Small intestine (tissue), 7 donors: ENCODE data around the gene TBKBP1. TPM values are rescaled to one million over a fixed set of nuclear protein-coding genes. Genes with fewer than 3 reads are reported as not detected.

Experiments used
- DNase-seq, 2 donors: peaks; one replicate each; pipeline versions ENCODE4 v3.0.0 to v3.0.0-alpha.2; 2013
- FAIRE-seq: peaks from 2 replicates; lab custom pipeline; 2012; peaks lifted over from hg19 to GRCh38; lab: Jason Lieb, UNC
- H3K27ac ChIP-seq, 3 donors: one replicate each; pipeline ENCODE4 v1.5.1; 2013; ENCODE audit warnings: low read length in 2 of 3, mild to moderate bottlenecking in 2 of 3, control low read depth in 1 of 3, inconsistent platforms in 1 of 3, low read depth in 1 of 3, moderate library complexity in 1 of 3
- H3K27me3 ChIP-seq, 3 donors: one replicate each; pipeline ENCODE4 v1.6.1; 2013; ENCODE audit warnings: low read length in 3 of 3, inconsistent platforms in 1 of 3; ENCODE audit not compliant: control insufficient read depth in 3 of 3, insufficient read depth in 3 of 3
- H3K36me3 ChIP-seq, 3 donors: one replicate each; pipeline ENCODE4 v1.6.1; 2013; ENCODE audit warnings: low read length in 3 of 3, inconsistent platforms in 1 of 3, low read depth in 1 of 3, mild to moderate bottlenecking in 1 of 3, moderate library complexity in 1 of 3; ENCODE audit not compliant: control insufficient read depth in 3 of 3, insufficient read depth in 2 of 3
- H3K4me1 ChIP-seq, 3 donors: one replicate each; pipeline ENCODE4 v1.6.1; 2013; ENCODE audit warnings: low read length in 2 of 3, inconsistent platforms in 1 of 3, low read depth in 1 of 3, mild to moderate bottlenecking in 1 of 3, moderate library complexity in 1 of 3; ENCODE audit not compliant: control insufficient read depth in 3 of 3, insufficient read depth in 2 of 3
- H3K4me3 ChIP-seq, 3 donors: one replicate each; pipeline ENCODE4 v1.5.1; 2013; ENCODE audit warnings: low read length in 3 of 3, control low read depth in 1 of 3, inconsistent platforms in 1 of 3, low read depth in 1 of 3, mild to moderate bottlenecking in 1 of 3, moderate library complexity in 1 of 3
- H3K9me3 ChIP-seq, 2 donors: one replicate each; pipeline ENCODE4 v1.6.1; 2013; ENCODE audit warnings: low read depth in 1 of 2, low read length in 1 of 2; ENCODE audit not compliant: control insufficient read depth in 2 of 2, insufficient read depth in 1 of 2
- WGBS, 3 donors: extraction: QIAGEN DNeasy Blood & Tissue Kit; methylation state at CpG; one replicate each; pipeline ENCODE4 v1.1.7; 2013; 5-methylcytosine and 5-hydroxymethylcytosine counted together
- polyA plus RNA-seq, 4 donors: library from polyadenylated mRNA; stranded (reverse) in 3 of 4; unstranded in 1 of 4; fragments of 200-250 nt in 3 of 4; fragments of 120-200 nt in 1 of 4; gene quantifications; one replicate each; pipeline versions ENCODE4 v1.2.1 to v1.2.3, GENCODE V29; 2013
- donor health status: healthy with polysubstance abuse.
- donor health status: control.
- donor health status: control.
- donor health status: Bipolar disorder and iron deficiency.
- donor health status: healthy.

Gene TBKBP1
- polyA plus RNA-seq, 4 donors: 0.22 to 7.5 (median 4.5) TPM

DNA sequence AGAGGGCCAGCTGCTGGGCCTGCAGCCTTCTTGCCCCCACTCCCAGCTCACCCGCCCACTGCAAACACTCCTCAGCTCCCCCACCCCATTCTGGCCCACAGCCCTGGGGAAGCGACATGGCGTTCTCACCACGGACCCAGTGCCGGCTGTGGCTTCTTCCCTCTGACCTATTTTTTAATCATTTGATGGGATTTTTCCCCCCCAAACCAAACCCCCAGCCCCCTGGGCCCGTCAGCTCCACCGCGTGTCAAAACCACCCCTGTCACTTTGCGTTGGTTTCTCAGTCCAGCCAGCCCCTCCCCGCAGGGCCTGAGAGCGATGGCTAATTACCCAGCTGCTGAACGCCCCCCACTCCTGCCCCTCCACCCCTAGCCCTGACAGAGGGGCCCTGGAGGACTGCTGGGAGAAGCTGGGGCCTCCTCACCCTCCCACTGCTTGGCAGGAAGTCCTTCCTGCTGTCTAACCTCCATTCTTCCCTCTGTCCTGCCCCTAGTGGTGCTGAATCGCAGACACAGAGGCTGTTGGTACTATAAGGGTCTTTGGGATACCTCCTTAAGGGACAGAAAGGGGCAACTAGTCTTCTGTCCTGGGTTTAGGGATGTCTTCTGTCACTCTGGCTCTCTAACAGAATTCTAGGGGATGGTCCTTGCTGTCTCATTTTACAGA lies 31.6 kb downstream of the TBKBP1 start:
- Histone ChIP-seq H3K4me1 (no peaks in the 10 kb centered on the region), H3K36me3 (no peaks in the 10 kb centered on the region), H3K4me3 (no peak overlapping the region), H3K9me3 (peaks cover 0 to 7% of the 10 kb centered on the region in 2 donors), H3K27me3 (peaks cover 0 to 64% (median 8%) of the 10 kb centered on the region in 3 donors), H3K27ac (no peak overlapping the region)
- DNase-seq (no peak), FAIRE-seq (no peak)
- 51 to 61% (median 57%) methylated on average over 13 of the region's 13 CpGs for WGBS, 3 donors

DNA sequence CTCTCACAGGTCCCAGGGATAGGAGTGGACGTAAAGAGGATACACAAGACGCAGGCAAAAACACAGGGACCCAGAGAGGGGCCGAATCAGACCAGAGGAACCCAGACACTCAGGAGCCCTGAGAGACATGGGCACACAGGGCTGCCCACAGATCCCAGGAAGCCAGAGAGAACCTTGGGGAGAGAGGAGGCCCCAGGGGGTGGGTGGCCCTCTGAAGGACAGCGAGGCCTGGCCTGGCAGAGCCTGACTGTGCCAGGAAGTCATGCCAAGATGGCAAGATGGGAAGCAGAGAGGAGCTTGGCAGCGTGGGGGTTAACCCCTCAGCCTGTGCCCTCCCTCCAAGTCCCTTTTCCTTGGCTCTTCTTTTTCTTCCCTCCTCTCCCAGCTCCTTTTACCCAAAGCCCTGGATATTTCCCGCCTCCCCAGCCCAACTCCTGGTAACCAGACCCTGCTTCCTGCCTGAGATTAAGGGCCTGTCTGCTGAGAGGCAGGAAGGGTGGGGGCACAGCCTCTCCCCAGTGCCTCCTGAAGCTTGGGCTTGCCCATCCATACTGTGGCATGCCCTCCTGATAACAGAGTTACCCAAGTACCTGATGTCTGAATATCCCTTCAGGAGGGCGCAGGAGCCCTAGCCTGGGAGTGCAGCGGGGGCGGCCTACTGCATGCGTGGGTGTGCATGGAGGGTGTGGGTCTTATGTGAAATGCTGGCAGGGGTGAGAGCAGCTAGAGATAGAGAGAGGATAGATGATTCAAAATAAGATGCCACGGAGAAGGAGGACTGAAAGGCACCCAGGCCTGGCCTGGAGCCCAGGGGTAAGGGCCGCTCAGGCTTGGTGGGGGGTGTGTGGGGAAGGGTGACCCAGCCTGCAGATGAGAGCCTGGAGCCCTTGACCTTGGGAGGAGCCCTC lies 33.1 kb downstream of the TBKBP1 start:
- Histone ChIP-seq H3K4me3 (no peak overlapping the region), H3K27me3 (peaks cover 0 to 60% (median 0%) of the 10 kb centered on the region in 3 donors), H3K27ac (no peak overlapping the region), H3K36me3 (no peaks in the 10 kb centered on the region), H3K9me3 (no peaks in the 10 kb centered on the region), H3K4me1 (no peaks in the 10 kb centered on the region)
- no peak for FAIRE-seq
- WGBS, 3 donors: 87 to 89% (median 89%) methylated on average over 12 of the region's 12 CpGs
- DNase-seq: no peak

DNA sequence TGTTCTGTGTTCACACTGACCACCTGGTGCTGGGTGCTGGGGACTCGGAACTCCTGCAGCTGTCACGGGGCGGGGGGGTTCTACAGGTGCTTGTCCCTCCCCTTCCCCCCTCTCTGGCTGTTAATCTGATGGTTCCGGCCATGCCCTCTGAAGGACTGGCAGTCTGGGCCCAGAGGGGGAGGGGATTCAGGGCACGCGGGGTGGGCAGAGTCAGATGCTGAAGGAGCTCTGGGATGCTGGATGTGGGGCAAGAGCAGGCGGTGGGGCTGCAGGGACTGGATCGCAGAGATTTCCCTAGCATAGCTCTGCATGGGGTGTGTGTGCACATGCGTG lies 33.7 kb downstream of the TBKBP1 start:
- Histone ChIP-seq H3K27ac (no peak overlapping the region), H3K27me3 (peaks cover 0 to 60% (median 3%) of the 10 kb centered on the region in 3 donors), H3K4me1 (peaks cover 0 to 1% (median 0%) of the 10 kb centered on the region in 3 donors), H3K4me3 (no peak overlapping the region), H3K9me3 (no peaks in the 10 kb centered on the region), H3K36me3 (no peaks in the 10 kb centered on the region)
- no peak for DNase-seq
- WGBS, 3 donors: 81 to 88% (median 84%) methylated on average over 8 to 9 of the region's 9 CpGs
- FAIRE-seq: no peak

DNA sequence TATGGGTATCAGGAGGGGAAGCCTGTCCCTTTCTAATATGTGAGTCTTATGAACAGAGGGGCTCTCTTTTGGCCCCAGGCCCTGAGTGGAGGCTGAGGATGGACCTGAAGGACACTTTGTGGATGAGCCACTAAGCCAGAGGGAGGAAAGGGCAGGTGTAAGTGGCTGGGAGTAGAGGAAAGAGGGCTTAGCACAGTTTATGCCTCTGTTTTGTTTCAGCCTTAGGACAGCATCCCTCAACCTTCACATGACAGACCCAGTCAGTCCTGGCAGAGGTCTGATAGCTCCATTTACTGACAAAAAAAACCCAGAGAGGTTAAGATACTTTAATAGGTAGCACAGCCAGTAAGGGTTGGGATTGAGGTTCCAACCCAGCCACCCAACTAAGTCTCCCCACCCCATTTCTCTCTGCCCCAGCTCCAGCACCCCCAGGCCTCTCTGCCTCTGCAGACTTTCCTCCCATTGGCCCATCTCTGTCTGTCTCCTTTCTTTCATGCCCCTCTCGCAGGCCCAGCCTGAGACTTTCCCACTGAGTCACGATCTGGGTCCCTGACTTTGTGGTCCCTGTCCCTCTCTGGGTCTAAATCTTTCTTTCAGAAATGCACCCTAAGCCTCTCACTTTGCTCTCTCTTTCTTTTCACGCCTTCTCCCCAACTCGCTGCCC lies 34.4 kb downstream of the TBKBP1 start:
- Histone ChIP-seq H3K27me3 (peaks cover 2 to 60% (median 3%) of the 10 kb centered on the region in 3 donors), H3K4me3 (no peak overlapping the region), H3K9me3 (no peaks in the 10 kb centered on the region), H3K36me3 (no peaks in the 10 kb centered on the region), H3K27ac (no peak overlapping the region), H3K4me1 (peaks cover 0 to 4% (median 0%) of the 10 kb centered on the region in 3 donors)
- FAIRE-seq (no peak), DNase-seq (no peak)
- 76 to 83% (median 79%) methylated on average over 4 of the region's 4 CpGs for WGBS, 3 donors

GRCh38 chr17:47729476-47729875 lies 35.5 kb downstream of the TBKBP1 start:
- Histone ChIP-seq H3K4me3 (no peak overlapping the region), H3K9me3 (peaks cover 0 to 2% of the 10 kb centered on the region in 2 donors), H3K27ac (no peak overlapping the region), H3K27me3 (peaks cover 3 to 59% (median 4%) of the 10 kb centered on the region in 3 donors), H3K36me3 (no peaks in the 10 kb centered on the region), H3K4me1 (peaks cover 0 to 4% (median 0%) of the 10 kb centered on the region in 3 donors)
- 60 to 65% (median 64%) methylated on average over 8 of the region's 8 CpGs for WGBS, 3 donors
- no peak for FAIRE-seq
- DNase-seq: no peak

DNA sequence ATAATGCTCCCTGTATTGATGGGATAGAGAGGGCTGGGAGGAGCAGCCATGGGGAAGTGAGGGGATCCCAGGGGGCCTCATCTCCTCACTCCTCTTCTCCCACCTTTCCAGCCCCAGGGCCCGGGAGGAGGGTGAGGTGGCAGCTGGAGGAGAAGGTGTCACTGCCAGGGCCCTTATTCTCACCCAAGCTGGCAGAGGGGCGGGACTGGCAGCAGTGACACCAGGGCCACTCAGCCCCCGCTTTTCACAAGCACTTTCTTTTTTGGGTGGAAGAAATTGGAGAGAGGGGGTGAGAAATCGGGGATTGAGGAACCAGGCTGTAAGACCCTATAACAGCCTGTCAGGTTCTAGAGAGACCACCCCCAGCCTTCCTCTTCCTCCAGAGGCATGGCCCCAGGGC lies 36.7 kb downstream of the TBKBP1 start:
- Histone ChIP-seq H3K27me3 (peaks cover 4 to 64% (median 5%) of the 10 kb centered on the region in 3 donors), H3K9me3 (peaks cover 0 to 2% of the 10 kb centered on the region in 2 donors), H3K4me3 (no peak overlapping the region), H3K27ac (no peak overlapping the region), H3K36me3 (no peaks in the 10 kb centered on the region), H3K4me1 (peaks cover 0 to 4% (median 0%) of the 10 kb centered on the region in 3 donors)
- WGBS, 3 donors: 76 to 93% (median 78%) methylated on average over 4 of the region's 4 CpGs
- FAIRE-seq (no peak), DNase-seq (no peak)

DNA sequence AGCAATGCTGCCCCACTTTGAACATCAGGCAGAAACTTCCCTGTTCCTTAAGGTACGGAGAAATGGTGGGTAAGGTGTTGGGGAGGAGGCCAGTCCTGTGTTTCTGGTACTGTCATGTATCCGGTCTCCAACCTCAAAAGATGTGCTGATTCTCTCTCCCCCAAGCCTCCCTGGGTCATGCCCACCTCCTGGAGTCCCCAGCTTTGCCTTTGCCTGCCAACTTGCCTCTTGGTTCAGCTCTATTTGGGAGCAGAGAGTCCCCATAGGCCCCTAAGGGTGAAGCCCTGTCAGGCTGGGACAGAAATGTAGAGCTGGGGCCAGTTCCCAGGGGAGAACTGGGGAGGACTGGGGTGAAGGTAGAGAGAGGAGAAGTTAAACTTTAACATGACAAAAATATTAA lies 37.4 kb downstream of the TBKBP1 start:
- 74 to 83% (median 80%) methylated on average over 2 of the region's 2 CpGs for WGBS, 3 donors
- no peak for FAIRE-seq

GRCh38 chr17:47732399-47733046 lies 38.6 kb downstream of the TBKBP1 start:
- Histone ChIP-seq H3K4me3 (no peak overlapping the region), H3K36me3 (no peaks in the 10 kb centered on the region), H3K4me1 (peaks cover 0 to 4% (median 0%) of the 10 kb centered on the region in 3 donors), H3K9me3 (peaks cover 0 to 2% of the 10 kb centered on the region in 2 donors), H3K27me3 (peaks cover 4 to 69% (median 5%) of the 10 kb centered on the region in 3 donors), H3K27ac (no peak overlapping the region)
- 41 to 44% (median 43%) methylated on average over 12 of the region's 12 CpGs for WGBS, 3 donors
- FAIRE-seq: no peak
- no peak for DNase-seq

More for the DNA sequence above, 37.4 kb downstream of the TBKBP1 start:
- no peak for DNase-seq
- Histone ChIP-seq H3K4me3 (no peak overlapping the region), H3K27me3 (peaks cover 4 to 66% (median 5%) of the 10 kb centered on the region in 3 donors), H3K9me3 (peaks cover 0 to 2% of the 10 kb centered on the region in 2 donors), H3K4me1 (peaks cover 0 to 4% (median 0%) of the 10 kb centered on the region in 3 donors), H3K36me3 (no peaks in the 10 kb centered on the region), H3K27ac (no peak overlapping the region)
